Caco-2 (cell line): ENCODE measurements around the gene MOB2. TPM values are rescaled to one million over a fixed set of nuclear protein-coding genes. Genes with fewer than 3 reads are reported as not detected.

Source experiments
- BruUV-seq: library from RNA; stranded (reverse); fragments of 400-500 nt; replicated peaks from 2 replicates; lab custom pipeline; 2021; lab: Mats Ljungman, UMichigan
- CTCF ChIA-PET: fragments of 300-600 bp; sonication (Branson Sonifier 250); formaldehyde crosslinking; loops from one replicate; lab custom pipeline; 2022; ENCODE audit warnings: antibody characterized with exemption; lab: Charles Lee
- POLR2A ChIA-PET: fragments of 300-600 bp; sonication (Branson Sonifier 250); formaldehyde crosslinking; loops from one replicate; lab custom pipeline; 2022; ENCODE audit warnings: antibody characterized with exemption; lab: Charles Lee
- DNase-seq, 2 experiments: peaks; one replicate each; pipeline versions ENCODE4 v3.0.0 to v3.0.0-alpha.2; 2020 to 2022
- H3K27me3 ChIP-seq: replicated peaks from 2 replicates; pipeline ENCODE4 v1.6.0; 2011; ENCODE audit warnings: low read length; ENCODE audit not compliant: control insufficient read depth, insufficient read depth
- H3K36me3 ChIP-seq: 2 replicates; pipeline ENCODE4 v1.5.1; 2011; ENCODE audit warnings: low read length; ENCODE audit not compliant: control insufficient read depth, insufficient read depth
- H3K4me1 ChIP-seq: fragments of 250-450 bp; sonication (Bioruptor Pico); 2 replicates; pipeline ENCODE4 v1.5.1; 2020; ENCODE audit warnings: mild to moderate bottlenecking
- H3K4me3 ChIP-seq: 2 replicates; pipeline ENCODE4 v1.5.1; 2011; ENCODE audit warnings: low read depth, mild to moderate bottlenecking, control low read depth, low read length
- H3K9me3 ChIP-seq: fragments of 250-450 bp; sonication (Bioruptor Pico); 2 replicates; pipeline ENCODE4 v1.5.1; 2020; ENCODE audit warnings: mild to moderate bottlenecking, moderate library complexity
- H3K27ac Mint-ChIP-seq: one replicate; pipeline ENCODE4 v1.8.0; 2022; ENCODE audit warnings: mixed read lengths; ENCODE audit not compliant: unreplicated experiment
- H3K27me3 Mint-ChIP-seq: one replicate; pipeline ENCODE4 v1.8.0; 2022; ENCODE audit warnings: mixed read lengths; ENCODE audit not compliant: insufficient read depth, unreplicated experiment
- H3K36me3 Mint-ChIP-seq: one replicate; pipeline ENCODE4 v1.8.0; 2022; ENCODE audit warnings: mild to moderate bottlenecking, mixed read lengths; ENCODE audit not compliant: insufficient read depth, unreplicated experiment
- H3K4me1 Mint-ChIP-seq: one replicate; pipeline ENCODE4 v1.8.0; 2022; ENCODE audit warnings: low read depth, mixed read lengths; ENCODE audit not compliant: unreplicated experiment
- H3K4me3 Mint-ChIP-seq: one replicate; pipeline ENCODE4 v1.8.0; 2022; ENCODE audit warnings: mild to moderate bottlenecking, moderate library complexity, mixed read lengths; ENCODE audit not compliant: unreplicated experiment
- H3K9me3 Mint-ChIP-seq: one replicate; pipeline ENCODE4 v1.8.0; 2022; ENCODE audit warnings: mixed read lengths; ENCODE audit not compliant: unreplicated experiment
- CTCF ChIP-seq, 2 experiments: fragments of 200-600 bp in 1 of 2; IDR thresholded peaks; 1 replicate in 1 of 2; 2 replicates in 1 of 2; pipeline versions ENCODE4 v1.5.1 to v1.8.0; 2011 to 2022; ENCODE audit warnings: antibody characterized with exemption in 1 of 2, control low read depth in 1 of 2, inconsistent platforms in 1 of 2, low read depth in 1 of 2, low read length in 1 of 2, mild to moderate bottlenecking in 1 of 2, moderate library complexity in 1 of 2; ENCODE audit not compliant: insufficient read depth in 1 of 2, severe bottlenecking in 1 of 2, unreplicated experiment in 1 of 2
- intact Hi-C: fragments of 100-400 bp; cut with micrococcal nuclease; formaldehyde crosslinking; loops from one replicate; pipeline ENCODE4 v1.10.0; 2022; ENCODE audit not compliant: unreplicated experiment
- total RNA-seq: library from RNA; stranded (reverse); gene quantifications from 2 replicates; pipeline ENCODE4 v1.2.3, GENCODE V29; 2022

Gene MOB2
- total RNA-seq, 1 experiment from 2014 or later: 32.7 TPM

GRCh38 chr11:1483445-1483961, 3.1 kb downstream of the MOB2 start:
- Histone ChIP-seq H3K27me3 (no peaks in the 10 kb centered on the region), H3K4me1 (no peaks in the 10 kb centered on the region), H3K36me3 (peaks cover 2% of the 10 kb centered on the region; the same call in 1 of the 2 replicates), H3K4me3 (no peak overlapping the region), H3K9me3 (no peaks in the 10 kb centered on the region)
- no peak for TF ChIP-seq CTCF (IDR thresholded peaks at IDR 0.05; ENCODE audit: insufficient read depth in 1 of 2, low read depth in 1 of 2, low read length in 1 of 2, severe bottlenecking in 1 of 2, unreplicated experiment in 1 of 2)
- BruUV-seq: no TSS peak
- H3K27ac Mint-ChIP-seq: no peak overlapping the region
- H3K4me3 Mint-ChIP-seq: no peak overlapping the region
- no peaks in the 10 kb centered on the region for H3K27me3 Mint-ChIP-seq
- DNase-seq: no peak
- intact Hi-C loops: no loop called here
- peaks cover 6% of the 10 kb centered on the region for H3K36me3 Mint-ChIP-seq
- no peaks in the 10 kb centered on the region for H3K9me3 Mint-ChIP-seq
- POLR2A ChIA-PET: no interaction called here
- CTCF ChIA-PET: no interaction called here
- no peaks in the 10 kb centered on the region for H3K4me1 Mint-ChIP-seq

- no peaks in the 10 kb centered on the region for H3K4me1 Mint-ChIP-seq
- TF ChIP-seq CTCF (IDR thresholded peaks at IDR 0.05; ENCODE audit: insufficient read depth in 1 of 2, low read depth in 1 of 2, low read length in 1 of 2, severe bottlenecking in 1 of 2, unreplicated experiment in 1 of 2): no peak
- H3K9me3 Mint-ChIP-seq: no peaks in the 10 kb centered on the region
- no peaks in the 10 kb centered on the region for H3K27me3 ChIP-seq
- H3K27ac Mint-ChIP-seq: no peak overlapping the region
- ChIA-PET POLR2A (no interaction called here), CTCF (no interaction called here)
- no peaks in the 10 kb centered on the region for H3K9me3 ChIP-seq
- H3K36me3 Mint-ChIP-seq: peaks cover 6% of the 10 kb centered on the region
- intact Hi-C loops: no loop called here
- H3K4me1 ChIP-seq: no peaks in the 10 kb centered on the region
- H3K4me3 Mint-ChIP-seq: no peak overlapping the region
- DNase-seq: no peak
- no TSS peak for BruUV-seq
- no peak overlapping the region for H3K4me3 ChIP-seq
- H3K27me3 Mint-ChIP-seq: no peaks in the 10 kb centered on the region
- H3K36me3 ChIP-seq: peaks cover 2% of the 10 kb centered on the region; the same call in 1 of the 2 replicates
Measured at GRCh38 chr11:1482581-1483444, 3.8 kb downstream of the MOB2 start.

GRCh38 chr11:1481861-1482441, 4.6 kb downstream of the MOB2 start:
- no peak for DNase-seq
- Mint-ChIP-seq H3K4me3 (no peak overlapping the region), H3K9me3 (no peaks in the 10 kb centered on the region), H3K27ac (no peak overlapping the region), H3K36me3 (peaks cover 6% of the 10 kb centered on the region), H3K27me3 (no peaks in the 10 kb centered on the region), H3K4me1 (no peaks in the 10 kb centered on the region)
- Histone ChIP-seq H3K36me3 (peaks cover 2% of the 10 kb centered on the region), H3K4me1 (no peaks in the 10 kb centered on the region), H3K4me3 (no peak overlapping the region), H3K9me3 (no peaks in the 10 kb centered on the region), H3K27me3 (no peaks in the 10 kb centered on the region)
- ChIA-PET CTCF (no interaction called here), POLR2A (no interaction called here)
- no peak for TF ChIP-seq CTCF (IDR thresholded peaks at IDR 0.05; ENCODE audit: insufficient read depth in 1 of 2, low read depth in 1 of 2, low read length in 1 of 2, severe bottlenecking in 1 of 2, unreplicated experiment in 1 of 2)
- BruUV-seq: no TSS peak
- intact Hi-C loops: no loop called here
